PFSK-1 (cell line): ENCODE results near the gene ACSF3.

Source experiments
- FOXP2 ChIP-seq: optimal IDR thresholded peaks from 2 replicates; pipeline ENCODE3; 2011; ENCODE audit warnings: borderline replicate concordance, control low read depth, inconsistent platforms; ENCODE audit not compliant: insufficient read depth; ENCODE audit errors: extremely low read length, extremely low read depth
- POLR2AphosphoS5 ChIP-seq: IDR thresholded peaks from 2 replicates; pipeline ENCODE4 v1.6.1; 2012; ENCODE audit warnings: low read depth, mild to moderate bottlenecking, control low read depth, low read length, moderate library complexity
- REST ChIP-seq, 2 experiments: IDR thresholded peaks; 2 replicates each; pipeline versions ENCODE4 v1.6.1 to v1.8.0; 2011 to 2012; ENCODE audit warnings: low read depth in 2 of 2, low read length in 2 of 2, control low read depth in 1 of 2, inconsistent platforms in 1 of 2, mild to moderate bottlenecking in 1 of 2, moderate library complexity in 1 of 2; ENCODE audit not compliant: insufficient read depth in 1 of 2
- SIN3A ChIP-seq: IDR thresholded peaks from 2 replicates; pipeline ENCODE4 v1.6.1; 2012; ENCODE audit warnings: mild to moderate bottlenecking, low read length, moderate library complexity, borderline replicate concordance; ENCODE audit not compliant: insufficient read depth
- TAF1 ChIP-seq: IDR thresholded peaks from 2 replicates; pipeline ENCODE4 v1.6.1; 2012; ENCODE audit warnings: low read length, control low read depth, borderline replicate concordance; ENCODE audit not compliant: insufficient read depth

GRCh38 chr16:89045181-89045815, 48.4 kb upstream of the ACSF3 start:
- TF ChIP-seq REST (IDR thresholded peaks at IDR 0.05; ENCODE audit: insufficient read depth in 1 of 2, low read depth in 2 of 2, low read length in 2 of 2): no peak
- TF ChIP-seq TAF1: no peak
- TF ChIP-seq POLR2AphosphoS5: no peak
- no peak for TF ChIP-seq FOXP2
- no peak for TF ChIP-seq SIN3A
